ENCODE measurements around the gene ZNF326. TPM values are rescaled to one million over a fixed set of nuclear protein-coding genes. Genes with fewer than 3 reads are reported as not detected.

Gene ZNF326
- total RNA-seq, 1 experiment from 2014 or later, result 26.2 TPM

DNA sequence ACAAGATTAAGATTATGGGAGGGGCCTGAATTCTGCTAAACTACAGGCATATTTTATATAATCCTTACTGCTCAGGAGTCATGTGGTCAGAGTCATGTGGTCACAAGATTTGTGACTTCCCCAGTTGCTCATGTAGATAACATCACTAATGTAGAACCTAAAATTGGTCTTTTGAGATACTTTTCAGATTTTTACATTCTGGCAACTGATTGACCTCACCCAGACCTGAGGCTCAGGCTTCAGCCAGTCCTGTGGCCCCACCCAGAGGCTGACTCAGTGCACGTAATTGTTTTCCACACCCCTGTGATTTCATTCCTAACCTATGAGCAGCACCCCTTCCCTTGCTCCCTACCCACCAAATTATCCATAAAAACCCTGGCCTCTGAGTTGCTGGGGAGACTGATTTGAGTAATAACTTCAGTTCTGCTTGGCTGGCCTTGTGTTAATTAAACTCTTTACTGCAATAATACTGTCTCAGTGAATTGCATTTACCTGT lies 41.7 kb upstream of the ZNF326 start:
- no TSS peak for BruUV-seq (replicated peaks)
- Histone ChIP-seq H3K27me3 (ENCODE audit: insufficient read depth, low read depth) (no peaks in the 10 kb centered on the region), H3F3A (ENCODE audit: insufficient read depth, low read depth) (peaks cover 49% of the 10 kb centered on the region), H3K4me3 (no peak overlapping the region), H4K20me1 (ENCODE audit: insufficient read depth) (no peaks in the 10 kb centered on the region), H3K27ac (peak overlapping the region; percentile 94), H3K79me2 (ENCODE audit: low read depth) (peaks cover 26% of the 10 kb centered on the region), H3K4me1 (replicated peaks; ENCODE audit: insufficient read depth) (peaks cover 73% of the 10 kb centered on the region), H3K4me2 (peak overlapping the region; percentile 60), H3K9me2 (ENCODE audit: insufficient read depth) (no peaks in the 10 kb centered on the region), H2AFZ (no peak overlapping the region), H3K9me3 (ENCODE audit: insufficient read depth, low read depth) (no peaks in the 10 kb centered on the region; the same call in 1 of the 2 replicates), H3K36me3 (ENCODE audit: low read depth) (peaks cover 10% of the 10 kb centered on the region; the same call in 1 of the 2 replicates)
- intact Hi-C loops (cut with micrococcal nuclease; ENCODE audit: unreplicated experiment), result loop anchor here (1.0 to 5.0 kb wide), 2 partner anchors 34 to 145 kb away; no protein-coding TSS in a partner anchor
- POLR2A ChIA-PET (ENCODE audit: unreplicated experiment), result no interaction called here
- TF ChIP-seq EZH2 (IDR thresholded peaks at IDR 0.05; ENCODE audit: low read depth), result no peak
- TF ChIP-seq, protein P1, sequence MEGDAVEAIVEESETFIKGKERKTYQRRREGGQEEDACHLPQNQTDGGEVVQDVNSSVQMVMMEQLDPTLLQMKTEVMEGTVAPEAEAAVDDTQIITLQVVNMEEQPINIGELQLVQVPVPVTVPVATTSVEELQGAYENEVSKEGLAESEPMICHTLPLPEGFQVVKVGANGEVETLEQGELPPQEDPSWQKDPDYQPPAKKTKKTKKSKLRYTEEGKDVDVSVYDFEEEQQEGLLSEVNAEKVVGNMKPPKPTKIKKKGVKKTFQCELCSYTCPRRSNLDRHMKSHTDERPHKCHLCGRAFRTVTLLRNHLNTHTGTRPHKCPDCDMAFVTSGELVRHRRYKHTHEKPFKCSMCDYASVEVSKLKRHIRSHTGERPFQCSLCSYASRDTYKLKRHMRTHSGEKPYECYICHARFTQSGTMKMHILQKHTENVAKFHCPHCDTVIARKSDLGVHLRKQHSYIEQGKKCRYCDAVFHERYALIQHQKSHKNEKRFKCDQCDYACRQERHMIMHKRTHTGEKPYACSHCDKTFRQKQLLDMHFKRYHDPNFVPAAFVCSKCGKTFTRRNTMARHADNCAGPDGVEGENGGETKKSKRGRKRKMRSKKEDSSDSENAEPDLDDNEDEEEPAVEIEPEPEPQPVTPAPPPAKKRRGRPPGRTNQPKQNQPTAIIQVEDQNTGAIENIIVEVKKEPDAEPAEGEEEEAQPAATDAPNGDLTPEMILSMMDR (conservative IDR thresholded peaks at IDR 0.05), result no peak
- CTCF ChIA-PET, result no interaction called here
- DNase-seq, result peak; percentile 83 to 98

GRCh38 chr1:89953929-89954328 lies 41.0 kb upstream of the ZNF326 start:
- H3K9me2 ChIP-seq (ENCODE audit: insufficient read depth), result no peaks in the 10 kb centered on the region
- POLR2A ChIA-PET (ENCODE audit: unreplicated experiment), result interaction anchor here (0.6 to 1.0 kb wide), 4 partner anchors 20 to 53 kb away, joined by 3 to 14 read pairs (median 5); no protein-coding TSS in a partner anchor
- peaks cover 15% of the 10 kb centered on the region; the same call in 1 of the 2 replicates for H3K36me3 ChIP-seq (ENCODE audit: low read depth)
- peaks cover 49% of the 10 kb centered on the region for H3F3A ChIP-seq (ENCODE audit: insufficient read depth, low read depth)
- no peak overlapping the region; the same call in 1 of the 2 replicates for H3K4me3 ChIP-seq
- H3K4me1 ChIP-seq (replicated peaks; ENCODE audit: insufficient read depth), result peaks cover 73% of the 10 kb centered on the region
- TSS peak; percentile 59 for BruUV-seq (replicated peaks)
- TF ChIP-seq, protein P1 (conservative IDR thresholded peaks at IDR 0.05), result no peak
- no peak for TF ChIP-seq EZH2 (IDR thresholded peaks at IDR 0.05; ENCODE audit: low read depth)
- H3K9me3 ChIP-seq (ENCODE audit: insufficient read depth, low read depth), result peaks cover 2% of the 10 kb centered on the region
- H3K27me3 ChIP-seq (ENCODE audit: insufficient read depth, low read depth), result no peaks in the 10 kb centered on the region
- DNase-seq, result peak; percentile 29 to 69
- CTCF ChIA-PET, result interaction anchor here (0.5 kb wide), 1 partner anchor 112 kb away, joined by 4 read pairs; no protein-coding TSS in a partner anchor
- H4K20me1 ChIP-seq (ENCODE audit: insufficient read depth), result no peaks in the 10 kb centered on the region
- intact Hi-C loops (cut with micrococcal nuclease; ENCODE audit: unreplicated experiment), result loop anchor here (1.0 to 5.0 kb wide), 5 partner anchors 21 to 146 kb away; no protein-coding TSS in a partner anchor
- H3K79me2 ChIP-seq (ENCODE audit: low read depth), result peaks cover 26% of the 10 kb centered on the region
- peak overlapping the region; percentile 94 for H3K27ac ChIP-seq
- H3K4me2 ChIP-seq, result peak overlapping the region; percentile 60
- H2AFZ ChIP-seq, result no peak overlapping the region

- no peaks in the 10 kb centered on the region for H3K9me2 ChIP-seq (ENCODE audit: insufficient read depth)
- H3K4me2 ChIP-seq, result peak overlapping the region; percentile 60
- TF ChIP-seq, protein P1 (conservative IDR thresholded peaks at IDR 0.05), result no peak
- no peak for TF ChIP-seq EZH2 (IDR thresholded peaks at IDR 0.05; ENCODE audit: low read depth)
- H3K36me3 ChIP-seq (ENCODE audit: low read depth), result peaks cover 20% of the 10 kb centered on the region; the same call in 1 of the 2 replicates
- DNase-seq, result peak; percentile 52 to 95
- H3K4me3 ChIP-seq, result peak overlapping the region; percentile 32
- peaks cover 73% of the 10 kb centered on the region for H3K4me1 ChIP-seq (replicated peaks; ENCODE audit: insufficient read depth)
- H3K27ac ChIP-seq, result peak overlapping the region; percentile 94
- intact Hi-C loops (cut with micrococcal nuclease; ENCODE audit: unreplicated experiment), result loop anchor here (1.0 to 5.0 kb wide), 4 partner anchors 21 to 88 kb away; no protein-coding TSS in a partner anchor
- H2AFZ ChIP-seq, result no peak overlapping the region; the same call in 1 of the 2 replicates
- H3K27me3 ChIP-seq (ENCODE audit: insufficient read depth, low read depth), result no peaks in the 10 kb centered on the region
- TSS peak; percentile 56 for BruUV-seq (replicated peaks)
- H3F3A ChIP-seq (ENCODE audit: insufficient read depth, low read depth), result peaks cover 49% of the 10 kb centered on the region
- no peaks in the 10 kb centered on the region for H4K20me1 ChIP-seq (ENCODE audit: insufficient read depth)
- ChIA-PET CTCF (interaction anchor here (0.5 kb wide), 1 partner anchor 113 kb away, joined by 4 read pairs; no protein-coding TSS in a partner anchor), POLR2A (ENCODE audit: unreplicated experiment) (interaction anchor here (0.7 to 1.0 kb wide), 2 partner anchors 20 to 21 kb away, joined by 5 to 14 read pairs; no protein-coding TSS in a partner anchor)
- peaks cover 7% of the 10 kb centered on the region for H3K9me3 ChIP-seq (ENCODE audit: insufficient read depth, low read depth)
- peaks cover 26% of the 10 kb centered on the region for H3K79me2 ChIP-seq (ENCODE audit: low read depth)
Measured at GRCh38 chr1:89954401-89954800, 40.5 kb upstream of the ZNF326 start.

Measured in PC-9 (cell line).